Ovary (tissue), 3 donors: ENCODE results near the gene CEP112.

Experiments
- EP300 ChIP-seq: sonication (generic); formaldehyde crosslinking; IDR thresholded peaks from one replicate; pipeline ENCODE4 v1.6.1; 2017; ENCODE audit warnings: antibody characterized with exemption
- POLR2A ChIP-seq: fragments of 450-650 bp; IDR thresholded peaks from one replicate; pipeline ENCODE4 v1.6.1; 2017; ENCODE audit warnings: antibody characterized with exemption, mild to moderate bottlenecking, moderate library complexity
- TF ChIP-seq, protein P1 (sequence below), 3 donors: fragments of 450-650 bp in 2 of 3; fragments of 200-600 bp in 1 of 3; IDR thresholded peaks; one replicate each; pipeline versions ENCODE4 v1.5.1 to v1.8.0; 2016 to 2022; ENCODE audit warnings: antibody characterized with exemption in 3 of 3, mild to moderate bottlenecking in 1 of 3
- donor health status: DM: no; HTN: no; CAD: no.

DNA sequence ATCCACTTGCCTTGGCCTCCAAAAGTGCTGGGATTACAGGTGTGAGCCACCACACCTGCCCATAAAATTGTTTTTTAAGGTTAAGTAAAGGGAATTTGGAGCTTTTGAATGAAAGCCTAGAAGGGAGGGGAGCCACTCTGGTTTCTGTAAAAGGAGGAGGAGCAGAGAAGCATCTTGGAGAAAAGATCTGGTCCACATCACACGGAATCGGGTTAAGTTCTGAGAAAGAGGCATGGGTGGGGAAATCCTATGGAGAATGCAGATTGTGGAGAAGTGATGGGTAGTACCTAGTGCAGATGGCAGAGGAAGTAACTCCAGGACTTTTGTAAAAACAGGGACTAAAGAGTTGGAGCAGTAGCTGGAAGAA lies 18.3 kb upstream of the CEP112 start:
- TF ChIP-seq POLR2A (no peak), EP300 (no peak)
- TF ChIP-seq, protein P1, sequence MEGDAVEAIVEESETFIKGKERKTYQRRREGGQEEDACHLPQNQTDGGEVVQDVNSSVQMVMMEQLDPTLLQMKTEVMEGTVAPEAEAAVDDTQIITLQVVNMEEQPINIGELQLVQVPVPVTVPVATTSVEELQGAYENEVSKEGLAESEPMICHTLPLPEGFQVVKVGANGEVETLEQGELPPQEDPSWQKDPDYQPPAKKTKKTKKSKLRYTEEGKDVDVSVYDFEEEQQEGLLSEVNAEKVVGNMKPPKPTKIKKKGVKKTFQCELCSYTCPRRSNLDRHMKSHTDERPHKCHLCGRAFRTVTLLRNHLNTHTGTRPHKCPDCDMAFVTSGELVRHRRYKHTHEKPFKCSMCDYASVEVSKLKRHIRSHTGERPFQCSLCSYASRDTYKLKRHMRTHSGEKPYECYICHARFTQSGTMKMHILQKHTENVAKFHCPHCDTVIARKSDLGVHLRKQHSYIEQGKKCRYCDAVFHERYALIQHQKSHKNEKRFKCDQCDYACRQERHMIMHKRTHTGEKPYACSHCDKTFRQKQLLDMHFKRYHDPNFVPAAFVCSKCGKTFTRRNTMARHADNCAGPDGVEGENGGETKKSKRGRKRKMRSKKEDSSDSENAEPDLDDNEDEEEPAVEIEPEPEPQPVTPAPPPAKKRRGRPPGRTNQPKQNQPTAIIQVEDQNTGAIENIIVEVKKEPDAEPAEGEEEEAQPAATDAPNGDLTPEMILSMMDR (IDR thresholded peaks at IDR 0.05), result no peak
